GM21381 (cell line): Measurements from ENCODE around the gene NECTIN1.
A peak's percentile ranks its signal among the peaks of the same experiment; 100 is the strongest.

Experiments
- ATAC-seq: cut with Tn5 transposase; IDR thresholded peaks from one replicate; pipeline ENCODE4 v1.9.1; 2021; ENCODE audit warnings: mild to moderate bottlenecking, moderate library complexity; ENCODE audit not compliant: unreplicated experiment

NECTIN1 gene

GRCh38 chr11:119676461-119677020, 52.5 kb downstream of the NECTIN1 start:
- ATAC-seq: no peak

GRCh38 chr11:119673759-119674336, 55.2 kb downstream of the NECTIN1 start:
- peak; percentile 90 for ATAC-seq

- no peak for ATAC-seq
Measured at GRCh38 chr11:119673052-119673758, 55.8 kb downstream of the NECTIN1 start.

- ATAC-seq: no peak
Measured at GRCh38 chr11:119672597-119672996, 56.4 kb downstream of the NECTIN1 start.

- no peak for ATAC-seq
Measured at GRCh38 chr11:119671561-119672015, 57.4 kb downstream of the NECTIN1 start.

GRCh38 chr11:119671051-119671450, 57.9 kb downstream of the NECTIN1 start:
- no peak for ATAC-seq

- no peak for ATAC-seq
Measured at GRCh38 chr11:119669487-119669886, 59.5 kb downstream of the NECTIN1 start.

- ATAC-seq: no peak
Measured at GRCh38 chr11:119668676-119669075, 60.3 kb downstream of the NECTIN1 start.

- peak; percentile 81 for ATAC-seq
Measured at GRCh38 chr11:119666463-119667131, 62.4 kb downstream of the NECTIN1 start.

- ATAC-seq: peak; percentile 10
Measured at GRCh38 chr11:119666061-119666460, 62.9 kb downstream of the NECTIN1 start.

GRCh38 chr11:119664701-119665420, 64.1 kb downstream of the NECTIN1 start:
- ATAC-seq: no peak

- no peak for ATAC-seq
Measured at GRCh38 chr11:119664063-119664572, 64.9 kb downstream of the NECTIN1 start.

GRCh38 chr11:119663279-119663678, 65.7 kb downstream of the NECTIN1 start:
- no peak for ATAC-seq

GRCh38 chr11:119661226-119661625, 67.8 kb downstream of the NECTIN1 start:
- no peak for ATAC-seq

GRCh38 chr11:119659971-119660723, 68.9 kb downstream of the NECTIN1 start:
- no peak for ATAC-seq

GRCh38 chr11:119652907-119653659, 75.9 kb downstream of the NECTIN1 start:
- ATAC-seq: no peak

- no peak for ATAC-seq
Measured at GRCh38 chr11:119651802-119652584, 77.0 kb downstream of the NECTIN1 start.

- no peak for ATAC-seq
Measured at GRCh38 chr11:119650251-119650650, 78.7 kb downstream of the NECTIN1 start.

- ATAC-seq: no peak
Measured at GRCh38 chr11:119647254-119647653, 81.7 kb downstream of the NECTIN1 start.
